ENCODE data around the gene RNF121.

- TF ChIP-seq FOXA1 (IDR thresholded peaks at IDR 0.05): no peak
- TF ChIP-seq BHLHE40 (IDR thresholded peaks at IDR 0.05; ENCODE audit: borderline replicate concordance): no peak
- TF ChIP-seq FOXK2 (IDR thresholded peaks at IDR 0.05): no peak
- TF ChIP-seq SP1 (IDR thresholded peaks at IDR 0.05): no peak
- no peak for TF ChIP-seq LEF1 (IDR thresholded peaks at IDR 0.05; ENCODE audit: borderline replicate concordance)
- TF ChIP-seq FOXM1 (IDR thresholded peaks at IDR 0.05; ENCODE audit: borderline replicate concordance): peak; percentile 79; the same call in 1 of the 2 replicates
Measured at GRCh38 chr11:72040491-72041363, 111.9 kb downstream of the RNF121 start.

Data from HEK293T (cell line).